Measurements from ENCODE around the gene CCNL2. TPM values are rescaled to one million over a fixed set of nuclear protein-coding genes. Genes with fewer than 3 reads are reported as not detected.
"Not testable (repeated sequence)": the region's sequence is repeated elsewhere in the genome, so short reads cannot be mapped to it uniquely, and the experiment has no call there.

Gene CCNL2
- total RNA-seq, 1 donor from 2014 or later: 58.3 TPM

DNA sequence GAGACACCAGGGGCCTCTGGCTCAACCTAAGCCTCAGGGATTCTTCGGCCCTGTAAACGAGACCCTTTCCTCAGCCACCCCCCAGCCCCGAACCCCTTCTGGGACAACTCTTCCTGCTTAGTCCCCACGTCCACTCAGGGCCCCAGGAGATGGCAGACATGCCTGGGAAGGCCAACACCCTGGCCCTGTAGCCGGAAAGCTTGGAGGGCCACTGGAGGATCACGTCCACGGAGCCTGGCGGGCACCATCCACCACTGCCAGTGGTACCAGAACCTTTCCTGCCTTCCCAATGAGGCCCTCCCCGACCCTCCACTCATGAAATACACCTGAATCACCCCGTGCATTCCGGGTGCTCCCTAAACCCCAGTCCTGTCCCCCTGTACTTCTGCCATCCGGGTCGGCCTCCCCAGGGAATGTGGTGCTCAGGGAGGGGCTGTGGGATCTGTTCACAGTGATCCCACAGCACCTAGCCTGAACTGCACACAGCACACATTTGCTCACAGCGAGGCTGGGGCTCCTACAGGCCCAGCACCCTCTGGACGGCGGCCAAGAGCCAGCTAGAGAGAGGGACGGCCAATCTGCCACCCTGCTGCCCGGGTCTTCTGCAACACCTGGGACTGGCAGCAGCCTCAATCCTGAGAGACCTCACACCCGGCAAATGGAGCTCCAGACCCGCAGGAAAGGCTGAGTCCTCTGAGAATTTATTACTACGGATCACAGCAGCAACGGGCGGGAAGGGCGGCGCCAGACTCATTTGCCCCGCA lies 25.9 kb downstream of the CCNL2 start:
- no peak for ATAC-seq

DNA sequence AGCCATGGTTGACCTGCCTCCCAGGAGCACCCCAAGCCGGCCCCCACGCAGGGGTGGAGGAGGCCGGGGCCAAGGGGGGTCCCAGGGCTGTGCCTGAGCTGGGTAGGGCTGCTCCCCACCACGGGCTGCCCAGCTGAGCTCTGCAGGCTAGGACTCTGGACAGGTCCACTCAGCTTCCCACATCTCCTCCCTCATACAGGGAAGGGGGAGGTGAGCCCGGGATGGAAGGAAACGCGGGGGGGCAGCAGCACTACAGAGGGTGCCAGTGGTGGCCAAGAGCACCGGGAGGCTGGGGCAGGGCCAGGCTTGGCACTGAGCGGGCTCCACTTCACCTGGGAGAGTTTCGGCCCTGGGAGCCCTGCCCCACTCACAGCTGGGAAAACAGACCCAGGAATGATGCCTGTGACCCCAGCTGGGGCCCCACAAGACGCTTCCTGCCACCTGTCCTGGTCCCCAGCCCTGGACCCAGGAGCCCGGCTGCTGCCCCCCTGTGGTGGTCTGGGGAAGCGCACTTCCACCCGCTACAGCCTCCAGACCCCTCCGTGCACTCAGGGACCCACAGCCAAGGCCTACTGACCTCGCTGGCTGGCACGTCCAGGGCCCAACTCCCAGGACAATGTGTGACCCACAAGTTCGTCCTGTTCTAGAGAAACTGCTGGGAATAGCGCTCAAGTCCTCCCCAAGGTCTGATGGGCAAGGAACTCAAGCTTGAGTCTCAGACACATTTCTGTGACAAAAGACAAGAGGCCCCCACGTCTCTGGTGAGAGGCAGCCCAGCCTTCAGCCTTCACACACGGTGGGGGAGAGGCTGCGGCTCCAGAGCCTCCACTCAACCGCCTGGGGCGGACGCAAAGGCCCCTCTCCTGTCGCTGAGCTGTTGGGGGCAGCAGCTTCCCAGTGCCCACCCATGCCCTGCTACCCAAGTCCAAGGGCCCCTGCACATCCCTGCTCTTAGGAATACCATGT lies 27.1 kb downstream of the CCNL2 start:
- ATAC-seq: peak; percentile 29

DNA sequence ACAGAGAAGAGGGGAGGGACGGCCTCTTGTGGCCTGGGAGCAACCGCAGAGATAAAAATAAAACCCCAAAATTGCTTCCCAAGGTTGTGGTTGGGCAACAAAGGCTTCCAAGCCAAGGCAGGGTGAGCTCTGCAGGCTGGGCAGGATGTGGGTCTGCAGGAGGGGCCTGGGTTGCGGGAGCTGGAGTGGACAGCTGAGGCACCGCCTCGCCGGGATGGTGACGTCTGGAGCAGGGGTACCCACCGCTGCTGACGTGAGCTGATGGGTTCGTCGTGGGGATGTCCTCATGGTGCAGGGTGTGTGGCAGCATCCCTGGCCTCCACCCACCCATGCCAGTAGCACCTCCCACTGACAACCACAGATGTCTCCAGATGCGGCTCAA lies 27.8 kb downstream of the CCNL2 start:
- no peak for ATAC-seq

DNA sequence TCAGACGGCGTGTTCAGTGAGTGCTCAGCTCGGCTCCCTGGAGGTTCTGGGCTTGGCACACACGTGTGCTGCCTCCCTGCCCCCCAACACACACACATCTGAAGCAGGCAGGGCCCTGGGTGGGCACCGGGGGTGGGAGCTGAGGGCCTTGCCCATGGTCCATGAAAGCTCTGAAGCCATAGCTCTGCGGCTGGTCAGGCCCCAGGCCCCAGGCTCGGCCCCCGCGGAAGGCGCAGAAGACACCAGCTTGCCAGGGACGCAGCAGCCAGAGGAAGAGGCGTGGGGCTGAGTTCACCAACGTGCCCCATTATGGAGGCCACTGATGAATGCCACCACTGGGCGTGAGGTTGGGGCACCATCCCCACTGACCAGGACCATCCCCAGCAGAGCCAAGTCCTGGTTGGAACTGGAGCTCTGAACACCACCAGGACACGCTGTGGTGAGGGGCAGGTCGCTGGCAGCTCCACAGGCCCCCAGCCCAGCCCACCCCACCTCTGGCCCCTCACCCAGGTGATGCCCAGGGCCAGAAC lies 28.3 kb downstream of the CCNL2 start:
- ATAC-seq: no peak

DNA sequence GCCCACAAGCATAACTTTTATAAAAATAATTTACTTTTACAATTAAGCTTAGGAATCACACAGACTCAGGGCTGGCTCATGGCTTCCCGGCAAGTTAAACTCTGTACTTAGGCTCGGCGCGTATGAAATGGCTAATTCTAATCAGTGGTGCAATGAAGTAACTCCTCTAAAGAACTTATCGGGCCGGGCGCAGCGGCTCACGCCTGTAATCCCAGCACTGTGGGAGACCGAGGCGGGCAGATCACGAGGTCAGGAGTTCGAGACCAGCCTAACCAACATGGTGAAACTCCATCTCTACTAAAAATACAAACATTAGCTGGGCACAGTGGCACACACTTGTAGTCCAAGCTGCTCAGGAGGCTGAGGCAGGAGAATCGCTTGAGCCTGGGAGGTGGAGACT lies 29.0 kb downstream of the CCNL2 start:
- ATAC-seq: not testable (repeated sequence)

DNA sequence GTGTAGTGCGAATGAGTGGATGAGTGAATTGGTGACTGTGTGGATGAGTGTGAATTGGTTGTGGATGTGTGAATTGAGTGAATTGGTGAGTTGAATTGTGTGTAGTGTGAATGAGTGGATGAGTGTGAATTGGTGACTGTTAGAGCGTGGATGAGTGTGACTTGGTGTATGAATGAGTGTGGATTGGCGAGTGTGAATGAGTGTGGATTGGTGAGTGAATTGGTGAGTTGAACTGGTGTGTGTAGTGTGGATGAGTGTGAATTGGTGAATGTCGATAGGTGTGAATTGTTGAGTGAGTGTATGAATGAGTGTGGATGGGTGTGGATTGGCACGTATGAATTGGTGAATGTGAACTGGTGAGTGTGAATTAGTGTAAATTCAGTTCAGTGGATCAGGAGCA lies 31.8 kb downstream of the CCNL2 start:
- no peak for ATAC-seq

DNA sequence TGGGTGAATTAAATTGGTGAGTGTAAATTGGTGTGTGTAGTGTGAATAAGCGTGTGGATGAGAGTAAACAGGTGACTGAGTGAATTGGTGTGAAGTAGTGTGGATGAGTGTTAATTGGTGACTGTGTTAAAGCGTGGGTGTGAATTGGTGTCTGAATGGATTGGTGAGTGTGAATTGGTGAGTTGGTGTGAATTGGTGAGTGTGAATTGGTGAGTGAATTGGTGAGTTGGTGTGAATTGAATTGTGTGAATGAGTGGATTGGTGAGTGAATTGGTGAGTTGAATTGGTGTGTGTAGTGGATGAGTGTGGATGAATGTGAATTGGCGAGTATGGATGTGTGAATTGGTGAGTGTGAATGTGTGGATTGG lies 32.5 kb downstream of the CCNL2 start:
- ATAC-seq: no peak

DNA sequence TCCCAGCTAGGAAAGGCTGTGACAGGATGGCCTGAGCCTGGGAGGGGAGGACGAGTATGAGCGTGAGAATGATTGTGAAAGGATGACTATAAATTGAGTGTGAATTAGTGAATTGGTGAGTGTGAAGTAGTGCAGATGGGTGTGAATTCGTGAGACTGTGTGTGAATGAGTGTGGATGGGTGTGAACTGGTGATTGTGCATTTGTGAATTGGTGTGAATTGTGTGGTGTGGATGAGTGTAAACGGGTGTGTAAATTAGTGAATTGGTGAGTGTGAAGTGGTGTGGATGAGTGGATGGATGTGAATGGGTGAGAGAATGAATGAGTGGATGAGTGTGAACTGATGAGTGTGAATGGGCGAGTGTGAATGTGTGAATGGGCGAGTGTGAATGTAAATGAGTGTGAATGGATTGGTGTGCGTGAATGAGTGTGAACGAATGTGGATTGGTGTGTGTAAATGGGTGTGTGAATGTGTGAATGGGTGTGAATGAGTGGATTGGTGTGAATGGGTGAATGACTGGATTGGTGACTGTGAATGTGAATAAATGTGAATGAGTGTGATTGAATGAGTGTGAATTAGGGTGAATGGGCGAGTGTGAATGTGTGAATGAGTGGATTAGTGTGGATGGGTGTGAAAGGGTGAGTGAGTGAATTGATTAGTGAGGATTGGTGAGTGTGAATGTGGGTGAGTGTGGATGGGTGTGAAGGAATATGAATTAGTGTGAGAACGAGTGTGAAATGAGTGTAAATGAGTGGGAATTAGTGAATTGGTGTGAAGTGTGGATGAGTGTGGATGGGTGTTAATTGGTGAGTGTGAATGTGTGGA lies 33.0 kb downstream of the CCNL2 start:
- no peak for ATAC-seq

DNA sequence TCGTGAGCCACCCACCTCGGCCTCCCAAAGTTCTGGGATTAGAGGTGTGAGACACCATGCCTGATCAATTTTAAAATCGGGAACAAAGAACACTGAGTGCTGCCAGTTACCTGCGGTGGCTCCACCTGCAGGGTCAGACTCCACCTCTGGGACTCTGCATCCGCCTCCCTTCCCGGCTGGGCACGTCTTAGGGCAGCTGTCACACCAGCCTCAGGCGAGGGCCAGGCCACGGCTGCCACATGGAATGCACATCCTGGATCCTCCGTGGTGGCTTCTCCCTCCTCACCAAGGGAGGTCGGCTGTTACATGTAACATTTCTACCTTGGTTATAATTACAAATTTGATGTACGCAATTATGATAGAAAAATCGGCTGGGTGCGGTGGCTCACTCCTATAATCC lies 34.9 kb downstream of the CCNL2 start:
- ATAC-seq: peak; percentile 72

DNA sequence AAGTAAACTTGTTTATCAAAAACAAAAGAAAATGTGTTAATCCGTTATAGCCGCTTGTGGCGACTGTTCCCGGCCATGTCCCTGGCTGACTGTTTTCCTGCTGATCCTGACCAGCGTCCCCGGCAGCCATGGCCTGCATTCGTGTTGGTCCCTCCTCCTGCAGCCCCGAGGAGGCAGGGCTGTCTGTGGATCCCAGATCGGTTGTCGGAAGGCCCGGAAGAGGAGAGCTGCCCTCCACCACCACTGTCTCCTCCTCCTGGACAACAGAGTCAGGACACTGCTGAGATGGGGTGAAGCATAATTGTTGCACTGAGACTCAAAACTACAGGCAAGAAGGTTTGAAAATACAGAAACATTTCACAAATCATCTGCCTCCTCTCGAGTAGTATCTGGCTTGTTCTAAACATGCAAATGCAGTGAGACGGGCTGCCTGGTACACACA lies 37.1 kb downstream of the CCNL2 start:
- no peak for ATAC-seq

DNA sequence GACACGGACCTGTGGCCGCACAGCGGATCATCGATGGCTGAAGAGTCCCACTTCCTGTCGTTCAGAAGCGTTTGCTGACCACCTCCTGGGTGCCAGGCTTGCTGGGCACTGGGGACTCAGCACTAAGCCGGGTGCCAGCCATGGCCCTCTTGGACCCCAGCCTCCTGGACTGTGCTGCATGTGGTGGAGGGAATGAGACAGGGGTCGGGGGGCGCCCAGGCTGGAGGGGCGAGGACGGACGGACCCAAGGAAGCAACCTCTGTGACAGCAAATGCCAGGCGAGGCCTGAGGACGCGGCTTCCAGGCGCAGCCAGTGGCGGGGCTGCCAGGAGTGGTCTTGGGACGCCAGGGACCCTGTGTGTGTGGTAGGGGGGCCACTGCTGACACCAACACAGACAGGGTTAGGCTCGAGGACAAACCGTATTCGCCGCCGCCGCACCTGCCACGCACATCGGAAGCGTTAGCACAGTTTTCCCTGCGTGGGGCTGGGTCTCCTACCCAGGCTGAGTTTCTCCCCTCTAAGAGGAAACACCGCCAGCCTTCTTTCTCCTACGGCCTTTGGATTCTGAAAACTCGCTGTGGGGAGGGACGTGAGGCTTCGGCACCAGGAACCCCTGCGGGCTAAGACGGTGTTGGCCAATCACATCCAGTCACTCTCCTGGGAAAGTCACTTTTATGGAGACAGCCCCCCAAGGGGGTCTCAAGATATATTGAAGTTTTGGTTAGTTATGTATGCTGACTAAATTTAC lies 37.7 kb downstream of the CCNL2 start:
- ATAC-seq: no peak

DNA sequence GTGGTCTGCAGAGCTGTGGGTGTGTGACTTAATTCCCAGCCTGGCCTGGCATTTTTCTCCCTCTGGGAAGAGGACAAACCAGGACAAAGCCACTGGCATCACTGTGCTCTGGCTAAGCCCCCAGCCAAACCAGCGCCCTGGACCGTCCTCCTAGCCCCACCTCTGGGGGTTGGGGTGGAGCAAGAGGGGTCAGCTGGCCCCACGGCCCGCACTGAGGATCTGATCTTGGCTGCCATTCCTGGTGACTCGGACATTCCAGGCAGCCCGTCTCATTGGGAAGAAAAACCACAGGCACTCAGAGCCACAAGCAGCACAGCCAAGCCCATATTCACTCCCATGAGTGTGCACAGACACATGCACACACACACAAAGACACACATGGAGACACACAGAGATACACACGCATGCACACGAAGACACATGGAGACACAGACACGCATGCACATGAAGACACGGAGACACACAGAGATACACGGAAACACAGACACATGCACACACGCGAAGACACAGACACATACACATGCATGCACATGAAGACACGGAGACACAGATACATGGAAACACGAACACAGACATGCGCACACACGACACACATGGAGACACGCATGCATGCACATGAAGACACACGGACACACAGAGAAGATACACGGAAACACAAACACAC lies 38.5 kb downstream of the CCNL2 start:
- no peak for ATAC-seq

DNA sequence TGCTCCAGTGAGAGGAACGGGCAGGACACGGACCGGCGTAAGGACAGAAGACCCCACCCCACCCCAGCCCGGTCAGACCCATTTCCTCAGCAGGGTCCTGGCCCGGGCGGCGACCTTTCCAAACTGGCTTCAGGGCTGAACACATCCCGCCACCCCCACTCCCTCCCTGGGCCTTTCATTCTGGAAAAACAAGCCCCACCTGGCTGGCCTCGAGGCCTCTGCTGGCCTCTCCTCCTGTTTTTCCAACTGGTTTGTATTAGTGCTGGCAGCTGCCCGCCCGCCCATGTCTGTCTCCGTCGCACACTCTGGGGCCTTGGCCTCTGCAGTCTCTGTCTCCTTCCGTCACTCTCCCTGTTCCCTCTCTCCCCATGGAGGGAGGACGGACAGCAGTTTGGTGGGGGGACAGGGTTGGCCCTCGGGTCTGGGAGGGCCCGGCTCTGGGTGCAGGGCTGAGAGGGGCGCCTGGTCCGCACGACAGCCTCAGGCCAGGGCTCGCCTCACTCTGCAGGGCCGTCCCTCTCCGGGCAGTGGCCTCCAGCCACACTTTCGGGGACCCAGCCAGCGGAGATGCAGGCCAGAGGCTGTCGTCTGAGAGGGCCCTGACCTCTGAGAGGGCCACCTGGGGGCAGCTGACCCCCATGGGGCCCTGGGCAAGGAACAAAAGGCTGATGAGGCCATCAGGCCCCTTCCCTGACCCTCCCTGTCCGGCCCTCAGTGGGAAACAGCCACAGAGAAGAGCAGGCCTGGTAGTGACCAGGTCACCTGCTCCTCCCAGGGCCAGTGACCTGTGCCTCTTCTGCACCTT lies 39.3 kb downstream of the CCNL2 start:
- ATAC-seq: no peak

DNA sequence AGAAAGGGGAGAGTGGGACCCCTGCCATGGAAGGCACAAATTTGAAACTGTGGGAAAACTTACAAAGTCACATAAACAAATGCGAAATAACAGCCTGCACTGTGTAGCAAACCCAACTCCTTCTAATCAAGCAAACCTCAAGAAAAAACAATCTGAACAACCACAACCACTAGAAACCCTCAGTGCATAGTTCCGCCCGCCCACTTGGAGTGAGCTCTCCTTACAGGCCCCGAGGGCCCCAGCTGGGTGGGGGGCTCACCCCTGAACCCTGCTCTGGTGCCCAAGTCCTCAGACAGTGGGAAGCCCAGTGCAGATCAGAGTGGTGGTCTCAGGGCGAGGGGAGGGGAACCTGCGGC lies 39.8 kb downstream of the CCNL2 start:
- no peak for ATAC-seq

DNA sequence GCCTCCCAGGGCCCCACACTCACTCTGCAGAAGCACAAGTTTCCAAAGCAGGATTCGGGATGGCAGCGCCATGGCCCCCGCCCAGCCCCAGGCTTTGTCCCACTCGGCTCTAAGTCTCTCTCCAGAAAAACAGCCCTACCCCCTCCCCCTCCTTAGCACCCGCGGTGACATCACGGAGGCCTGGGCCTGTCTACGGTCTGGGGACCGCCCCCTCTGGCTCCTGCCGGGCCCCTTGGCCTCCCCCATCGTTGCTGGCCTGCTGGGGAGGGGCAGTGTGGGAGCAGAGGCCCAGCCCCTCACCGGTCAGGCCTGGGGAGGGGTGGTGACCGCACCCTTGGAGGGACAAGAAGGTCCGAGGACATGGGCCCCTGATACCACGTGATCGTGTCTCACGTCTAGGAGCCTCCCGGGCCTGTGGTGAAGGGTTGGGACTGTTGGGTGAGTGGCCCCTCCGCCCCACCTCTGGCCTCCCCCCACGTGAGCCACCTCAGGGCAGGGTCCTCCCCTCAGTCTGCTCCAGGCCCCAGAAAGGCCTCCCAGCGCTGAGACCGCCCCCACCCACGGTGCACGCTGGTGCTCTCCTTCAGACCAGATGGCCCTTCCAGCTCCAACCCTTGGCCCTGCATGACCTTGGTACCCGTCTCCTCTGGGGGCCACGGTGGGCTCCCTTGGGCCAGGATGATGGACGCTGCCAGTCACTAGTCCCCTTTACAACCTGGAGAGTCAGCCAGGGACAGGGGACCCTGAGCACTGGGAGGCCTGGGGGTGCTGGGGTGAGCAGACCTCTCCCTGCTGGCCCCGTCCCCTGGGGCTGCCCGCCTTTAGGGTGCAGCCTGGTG lies 40.5 kb downstream of the CCNL2 start, which contains the start of gene MXRA8:
Gene MXRA8, minus strand, starts transcription at position 123 of the 839 bp plus-strand sequence. Its CDS starts 51 bp downstream, at position 72.
- no peak for ATAC-seq

DNA sequence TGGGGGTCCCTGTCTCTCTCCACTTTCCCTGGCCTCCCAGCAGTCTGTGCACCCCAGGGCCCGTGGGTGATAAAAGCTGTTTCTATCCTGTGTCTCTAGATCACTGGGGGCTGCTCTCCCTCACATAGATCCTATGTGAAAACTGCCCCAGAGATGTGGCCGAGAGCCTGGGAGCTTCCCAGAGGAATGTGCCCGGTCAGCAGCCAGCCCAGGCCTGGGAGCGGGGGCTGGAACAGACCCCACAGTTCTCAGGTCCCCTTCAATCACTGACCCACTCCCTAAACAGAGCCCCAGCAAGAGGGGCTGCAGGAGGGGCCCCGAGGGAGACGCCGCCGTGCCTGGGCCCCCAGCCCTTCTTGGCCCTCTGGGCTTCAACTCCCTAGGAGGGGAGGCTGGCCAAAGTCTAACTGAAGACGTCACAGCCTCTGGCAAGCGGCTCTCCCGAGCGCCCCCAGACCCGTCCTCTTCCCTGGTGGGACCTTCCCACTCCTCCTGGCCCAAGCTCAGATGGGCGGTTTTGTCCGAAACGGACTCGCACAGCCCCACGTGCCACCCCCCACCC lies 41.2 kb downstream of the CCNL2 start:
- no peak for ATAC-seq

DNA sequence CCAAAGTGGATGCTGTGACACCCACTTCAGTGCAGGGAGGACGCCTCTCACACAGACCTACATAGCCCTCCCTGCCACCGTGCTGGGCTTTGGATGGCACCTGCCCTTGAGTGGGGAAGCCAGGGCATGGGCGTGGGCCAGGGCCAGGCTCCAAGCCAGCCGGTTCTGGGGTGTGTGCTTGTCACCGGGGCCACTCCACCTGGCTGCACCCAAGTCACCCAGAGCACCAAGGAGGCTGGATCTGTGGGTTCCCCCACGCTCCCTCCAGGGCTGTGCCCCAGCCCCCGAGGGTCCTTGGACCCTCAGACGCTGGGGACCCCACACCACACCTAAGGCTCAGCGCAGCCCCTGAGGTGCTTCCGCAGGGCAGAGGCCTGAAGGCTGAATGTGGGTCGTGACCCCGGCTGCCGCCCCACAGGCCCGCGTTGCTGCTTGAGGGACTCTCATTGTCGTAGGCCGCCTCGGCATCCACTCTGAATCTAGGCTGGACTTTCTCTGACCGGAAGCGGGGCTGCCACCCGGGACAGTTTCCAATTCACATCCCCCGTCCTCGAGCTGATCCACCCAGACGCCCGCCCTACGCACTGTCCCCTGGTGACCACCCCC lies 42.2 kb downstream of the CCNL2 start:
- ATAC-seq: peak; percentile 37

DNA sequence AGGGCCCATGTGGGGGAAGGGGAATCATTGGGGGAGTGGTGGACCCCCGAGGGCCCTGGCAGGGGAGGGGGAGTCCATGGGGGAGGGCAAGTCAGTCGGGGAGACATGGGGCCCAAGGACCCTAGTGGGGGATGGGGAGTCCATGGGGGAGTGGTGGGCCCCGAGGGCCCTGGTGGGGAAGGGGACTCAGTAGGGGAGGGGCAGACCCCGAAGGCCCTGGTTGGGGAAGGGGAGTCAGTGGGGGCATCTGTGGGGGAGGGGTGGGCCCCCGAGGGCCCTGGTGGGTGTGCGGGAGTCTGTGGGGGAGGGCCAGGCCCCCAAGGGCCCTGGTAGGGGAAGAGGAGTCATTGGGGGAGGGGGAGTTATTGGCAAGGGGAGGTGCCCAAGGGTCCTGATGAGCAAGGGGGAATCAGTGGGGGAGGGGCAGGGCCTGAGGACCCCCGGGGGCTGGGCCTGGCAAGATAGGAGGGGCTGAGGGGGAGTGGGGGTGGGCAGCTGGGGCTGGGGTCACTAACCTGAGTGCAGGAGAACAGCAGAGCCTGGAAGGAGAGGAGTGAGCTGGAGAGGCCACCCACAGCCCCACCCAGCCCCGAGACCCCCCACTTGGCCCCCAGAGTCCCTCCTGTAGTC lies 42.9 kb downstream of the CCNL2 start:
- ATAC-seq: no peak

All from esophagus mucosa (tissue), 1 donor.